WTC11 (cell line): Measurements from ENCODE around the gene ARGFX. TPM values are rescaled to one million over a fixed set of nuclear protein-coding genes. Genes with fewer than 3 reads are reported as not detected.

Experiments used
- ATAC-seq: fragments of 200-7000 bp; cut with Tn5 transposase; 2 replicates; pipeline ENCODE4 v1.10.0; 2021; ENCODE audit warnings: mild to moderate bottlenecking, moderate library complexity
- CTCF ChIA-PET: fragments of 300-600 bp; sonication (Branson Sonifier 250); formaldehyde crosslinking; loops from one replicate; lab custom pipeline; 2021; ENCODE audit warnings: antibody characterized with exemption; lab: Charles Lee
- POLR2A ChIA-PET: fragments of 350-600 bp; sonication (Branson Sonifier 250); formaldehyde crosslinking; loops from one replicate; lab custom pipeline; 2021; ENCODE audit warnings: antibody characterized with exemption; lab: Charles Lee
- DNase-seq: peaks from one replicate; pipeline ENCODE4 v3.0.0; 2021; ENCODE audit warnings: low spot score
- H3K27ac Mint-ChIP-seq: 2 replicates; pipeline ENCODE4 v1.8.0; 2021; ENCODE audit warnings: mixed read lengths
- H3K27me3 Mint-ChIP-seq: 2 replicates; pipeline ENCODE4 v1.8.0; 2021; ENCODE audit warnings: low read depth, mild to moderate bottlenecking, moderate library complexity, mixed read lengths
- H3K36me3 Mint-ChIP-seq: 2 replicates; pipeline ENCODE4 v1.8.0; 2021; ENCODE audit warnings: mixed read lengths
- H3K4me1 Mint-ChIP-seq: 2 replicates; pipeline ENCODE4 v1.8.0; 2022; ENCODE audit warnings: mixed read lengths
- H3K4me3 Mint-ChIP-seq: 2 replicates; pipeline ENCODE4 v1.8.0; 2021; ENCODE audit warnings: mild to moderate bottlenecking, moderate library complexity, mixed read lengths
- H3K9me3 Mint-ChIP-seq: 2 replicates; pipeline ENCODE4 v1.8.0; 2021; ENCODE audit warnings: mixed read lengths
- AFF4 ChIP-seq: sonication (generic); formaldehyde crosslinking; IDR thresholded peaks from 2 replicates; pipeline ENCODE4 v1.8.1; 2023; ENCODE audit warnings: mild to moderate bottlenecking, missing genetic modification reagents, borderline replicate concordance
- ATF1 ChIP-seq: sonication (generic); formaldehyde crosslinking; IDR thresholded peaks from 2 replicates; pipeline ENCODE4 v1.8.1; 2023; ENCODE audit warnings: mild to moderate bottlenecking, moderate library complexity, missing genetic modification reagents
- CREB1 ChIP-seq: sonication (generic); formaldehyde crosslinking; IDR thresholded peaks from 2 replicates; pipeline ENCODE4 v1.8.0; 2023; ENCODE audit warnings: mild to moderate bottlenecking, missing genetic modification reagents
- E2F1 ChIP-seq: sonication (generic); formaldehyde crosslinking; IDR thresholded peaks from 2 replicates; pipeline ENCODE4 v1.8.0; 2022; ENCODE audit warnings: mild to moderate bottlenecking, missing genetic modification reagents
- ETV6 ChIP-seq: sonication (generic); formaldehyde crosslinking; IDR thresholded peaks from 2 replicates; pipeline ENCODE4 v1.8.1; 2022; ENCODE audit warnings: mild to moderate bottlenecking, missing genetic modification reagents
- FOXP1 ChIP-seq: sonication (generic); formaldehyde crosslinking; IDR thresholded peaks from 2 replicates; pipeline ENCODE4 v1.8.0; 2022; ENCODE audit warnings: missing genetic modification reagents, mild to moderate bottlenecking, moderate library complexity, borderline replicate concordance
- GABPB1 ChIP-seq: sonication (generic); formaldehyde crosslinking; IDR thresholded peaks from 2 replicates; pipeline ENCODE4 v1.8.1; 2023; ENCODE audit warnings: mild to moderate bottlenecking, missing genetic modification reagents
- JAZF1 ChIP-seq: fragments of 250-450 bp; sonication (Bioruptor Pico); IDR thresholded peaks from 2 replicates; pipeline ENCODE4 v1.9.0; 2021; ENCODE audit warnings: moderate library complexity, mild to moderate bottlenecking, inconsistent platforms
- NFATC4 ChIP-seq: fragments of 250-450 bp; sonication (Bioruptor Pico); IDR thresholded peaks from 2 replicates; pipeline ENCODE4 v1.9.0; 2021; ENCODE audit warnings: mild to moderate bottlenecking
- NFE2L1 ChIP-seq: sonication (generic); formaldehyde crosslinking; IDR thresholded peaks from 2 replicates; pipeline ENCODE4 v1.8.1; 2023; ENCODE audit warnings: missing genetic modification reagents
- PREB ChIP-seq: sonication (generic); formaldehyde crosslinking; IDR thresholded peaks from 2 replicates; pipeline ENCODE4 v1.8.1; 2022; ENCODE audit warnings: mild to moderate bottlenecking, missing genetic modification reagents, moderate library complexity, borderline replicate concordance
- STAT6 ChIP-seq: sonication (generic); formaldehyde crosslinking; conservative IDR thresholded peaks from 2 replicates; pipeline ENCODE4 v1.8.1; 2023; ENCODE audit warnings: mild to moderate bottlenecking, low read depth, missing genetic modification reagents, moderate library complexity
- TEAD4 ChIP-seq: sonication (generic); formaldehyde crosslinking; IDR thresholded peaks from 2 replicates; pipeline ENCODE4 v1.8.0; 2022; ENCODE audit warnings: mild to moderate bottlenecking, missing genetic modification reagents
- ZBTB21 ChIP-seq: sonication (generic); formaldehyde crosslinking; IDR thresholded peaks from 2 replicates; pipeline ENCODE4 v1.8.1; 2023; ENCODE audit warnings: mild to moderate bottlenecking, missing genetic modification reagents, borderline replicate concordance
- ZNF232 ChIP-seq: sonication (generic); formaldehyde crosslinking; IDR thresholded peaks from 2 replicates; pipeline ENCODE4 v1.8.0; 2022; ENCODE audit warnings: mild to moderate bottlenecking, missing genetic modification reagents
- ZNF671 ChIP-seq: fragments of 250-450 bp; sonication (Bioruptor Pico); IDR thresholded peaks from 2 replicates; pipeline ENCODE4 v1.8.0; 2021; ENCODE audit warnings: mild to moderate bottlenecking
- total RNA-seq: library from RNA; stranded (reverse); gene quantifications from 3 replicates; pipeline ENCODE4 v1.2.3, GENCODE V29; 2021
- TF ChIP-seq, protein P1 (sequence below): sonication (generic); formaldehyde crosslinking; IDR thresholded peaks from 2 replicates; pipeline ENCODE4 v1.8.1; 2022; ENCODE audit warnings: mild to moderate bottlenecking, moderate library complexity, missing genetic modification reagents
- TF ChIP-seq, protein P2 (sequence below): sonication (generic); formaldehyde crosslinking; IDR thresholded peaks from 2 replicates; pipeline ENCODE4 v1.8.0; 2023; ENCODE audit warnings: missing genetic modification reagents
- TF ChIP-seq, protein P3 (sequence below): sonication (generic); formaldehyde crosslinking; IDR thresholded peaks from 2 replicates; pipeline ENCODE4 v1.8.1; 2023; ENCODE audit warnings: mild to moderate bottlenecking, missing genetic modification reagents

The ARGFX gene
- total RNA-seq, 1 experiment from 2014 or later, result not detected

GRCh38 chr3:121545049-121545573 lies 22.6 kb upstream of the ARGFX start:
- peaks cover 23% of the 10 kb centered on the region for H3K36me3 Mint-ChIP-seq
- H3K27ac Mint-ChIP-seq, result peak overlapping the region; percentile 94
- H3K4me1 Mint-ChIP-seq, result peaks cover 13% of the 10 kb centered on the region
- peak; percentile 20 for ATAC-seq
- no peak for DNase-seq
- H3K9me3 Mint-ChIP-seq, result no peaks in the 10 kb centered on the region
- no peaks in the 10 kb centered on the region for H3K27me3 Mint-ChIP-seq
- ChIA-PET CTCF (interaction anchor here (2.9 to 3.2 kb wide), 2 partner anchors 49 to 556 kb away, joined by 18 read pairs; partner anchors contain the start of gene FBXO40), POLR2A (interaction anchor here (1.0 kb wide), 1 partner anchor 203 kb away, joined by 3 read pairs; no protein-coding TSS in a partner anchor)
- peak overlapping the region; percentile 98 for H3K4me3 Mint-ChIP-seq
- TF ChIP-seq PREB (CRISPR knock-in tag) (no peak), STAT6 (CRISPR knock-in tag) (no peak), JAZF1 (CRISPR knock-in tag) (no peak), ATF1 (CRISPR knock-in tag) (no peak), ZBTB21 (CRISPR knock-in tag) (no peak), GABPB1 (CRISPR knock-in tag) (no peak), AFF4 (CRISPR knock-in tag) (no peak)
- TF ChIP-seq, protein P1, sequence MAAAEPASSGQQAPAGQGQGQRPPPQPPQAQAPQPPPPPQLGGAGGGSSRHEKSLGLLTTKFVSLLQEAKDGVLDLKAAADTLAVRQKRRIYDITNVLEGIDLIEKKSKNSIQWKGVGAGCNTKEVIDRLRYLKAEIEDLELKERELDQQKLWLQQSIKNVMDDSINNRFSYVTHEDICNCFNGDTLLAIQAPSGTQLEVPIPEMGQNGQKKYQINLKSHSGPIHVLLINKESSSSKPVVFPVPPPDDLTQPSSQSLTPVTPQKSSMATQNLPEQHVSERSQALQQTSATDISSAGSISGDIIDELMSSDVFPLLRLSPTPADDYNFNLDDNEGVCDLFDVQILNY, result no peak

GRCh38 chr3:121545574-121546455 lies 21.9 kb upstream of the ARGFX start, which contains the start of gene POLQ:
Gene POLQ (minus strand): TSS chr3:121545988. CDS start chr3:121545877, 111 bp downstream.
- DNase-seq, result peak; percentile 83
- TF ChIP-seq, protein P2, sequence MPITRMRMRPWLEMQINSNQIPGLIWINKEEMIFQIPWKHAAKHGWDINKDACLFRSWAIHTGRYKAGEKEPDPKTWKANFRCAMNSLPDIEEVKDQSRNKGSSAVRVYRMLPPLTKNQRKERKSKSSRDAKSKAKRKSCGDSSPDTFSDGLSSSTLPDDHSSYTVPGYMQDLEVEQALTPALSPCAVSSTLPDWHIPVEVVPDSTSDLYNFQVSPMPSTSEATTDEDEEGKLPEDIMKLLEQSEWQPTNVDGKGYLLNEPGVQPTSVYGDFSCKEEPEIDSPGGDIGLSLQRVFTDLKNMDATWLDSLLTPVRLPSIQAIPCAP (CRISPR knock-in tag), result 0 out of 2 replicates have a peak, but pooled peaks have one; percentile 52
- TF ChIP-seq, protein P3, sequence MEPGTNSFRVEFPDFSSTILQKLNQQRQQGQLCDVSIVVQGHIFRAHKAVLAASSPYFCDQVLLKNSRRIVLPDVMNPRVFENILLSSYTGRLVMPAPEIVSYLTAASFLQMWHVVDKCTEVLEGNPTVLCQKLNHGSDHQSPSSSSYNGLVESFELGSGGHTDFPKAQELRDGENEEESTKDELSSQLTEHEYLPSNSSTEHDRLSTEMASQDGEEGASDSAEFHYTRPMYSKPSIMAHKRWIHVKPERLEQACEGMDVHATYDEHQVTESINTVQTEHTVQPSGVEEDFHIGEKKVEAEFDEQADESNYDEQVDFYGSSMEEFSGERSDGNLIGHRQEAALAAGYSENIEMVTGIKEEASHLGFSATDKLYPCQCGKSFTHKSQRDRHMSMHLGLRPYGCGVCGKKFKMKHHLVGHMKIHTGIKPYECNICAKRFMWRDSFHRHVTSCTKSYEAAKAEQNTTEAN, result peak; percentile 70; the same call in 1 of the 2 replicates
- TF ChIP-seq ETV6 (CRISPR knock-in tag), result peak; percentile 76
- TF ChIP-seq, protein P1, result peak; percentile 74
- TF ChIP-seq TEAD4 (CRISPR knock-in tag), result no peak
- peak; percentile 18; the same call in 1 of the 2 replicates for TF ChIP-seq NFE2L1 (CRISPR knock-in tag)
- TF ChIP-seq CREB1 (CRISPR knock-in tag), result no peak
- TF ChIP-seq FOXP1 (CRISPR knock-in tag), result peak; percentile 34; the same call in 1 of the 2 replicates
- TF ChIP-seq ZNF671 (CRISPR knock-in tag), result no peak
- TF ChIP-seq ZNF232, result peak; percentile 56; the same call in 1 of the 2 replicates
- TF ChIP-seq E2F1, result peak; percentile 43; the same call in 1 of the 2 replicates
- TF ChIP-seq NFATC4 (CRISPR knock-in tag), result no peak

More at GRCh38 chr3:121545574-121546455, 21.9 kb upstream of the ARGFX start, which contains the start of gene POLQ:
- peak within 1 kb of the TSS; percentile 94 for H3K27ac Mint-ChIP-seq
- H3K4me1 Mint-ChIP-seq, result peaks cover 20% of the 10 kb centered on the region
- H3K27me3 Mint-ChIP-seq, result no peaks in the 10 kb centered on the region
- H3K36me3 Mint-ChIP-seq, result peaks cover 22% of the 10 kb centered on the region
- ATAC-seq, result peak; percentile 94
- peak within 1 kb of the TSS; percentile 98 for H3K4me3 Mint-ChIP-seq
- H3K9me3 Mint-ChIP-seq, result no peaks in the 10 kb centered on the region
- POLR2A ChIA-PET, result interaction anchor here (1.0 kb wide), 1 partner anchor 203 kb away, joined by 3 read pairs; no protein-coding TSS in a partner anchor
- CTCF ChIA-PET, result interaction anchor here (0.6 to 3.2 kb wide), 12 partner anchors 16 to 754 kb away, joined by 3 to 18 read pairs (median 8); partner anchors contain the start of gene FBXO40
